Endothelial cell of umbilical vein (primary cell): Measurements from ENCODE around the gene RAB24. TPM values are rescaled to one million over a fixed set of nuclear protein-coding genes. Genes with fewer than 3 reads are reported as not detected.

ENCODE experiments used
- BruUV-seq: library from RNA; stranded (reverse); fragments of 400-500 nt; replicated peaks from 2 replicates; lab custom pipeline; 2021; lab: Mats Ljungman, UMichigan
- CTCF ChIA-PET: fragments of 300-600, 350-600 bp; sonication (Branson Sonifier 250); formaldehyde crosslinking; loops from one replicate; lab custom pipeline; 2021; ENCODE audit warnings: antibody characterized with exemption, inconsistent platforms; lab: Charles Lee
- POLR2A ChIA-PET: fragments of 300-600, 350-600 bp; sonication (Branson Sonifier 250); formaldehyde crosslinking; loops from one replicate; lab custom pipeline; 2021; ENCODE audit warnings: antibody characterized with exemption, inconsistent platforms; lab: Charles Lee
- DNase-seq: peaks from one replicate; pipeline ENCODE4 v3.0.0-alpha.2; 2011; ENCODE audit warnings: low read depth, low spot score
- FAIRE-seq: peaks from 2 replicates; lab custom pipeline; 2011; peaks lifted over from hg19 to GRCh38; lab: Jason Lieb, UNC
- H2AFZ ChIP-seq: 2 replicates; pipeline ENCODE4 v1.6.0; 2012; ENCODE audit warnings: low read depth, low read length, control low read depth, inconsistent platforms
- H3K27ac ChIP-seq: 2 replicates; pipeline ENCODE4 v1.5.1; 2011; ENCODE audit warnings: low read depth, mild to moderate bottlenecking, control low read depth, low read length, moderate library complexity; ENCODE audit not compliant: insufficient read depth
- H3K27me3 ChIP-seq, 2 experiments: 2 replicates each; pipeline versions ENCODE4 v1.6.0 to v1.6.1; 2011; ENCODE audit warnings: low read length in 2 of 2, mixed read lengths in 1 of 2; ENCODE audit not compliant: control insufficient read depth in 2 of 2, insufficient read depth in 2 of 2
- H3K36me3 ChIP-seq, 2 experiments: 2 replicates in 1 of 2; 3 replicates in 1 of 2; pipeline ENCODE4 v1.5.1; 2011; ENCODE audit warnings: low read length in 2 of 2, mild to moderate bottlenecking in 1 of 2, moderate library complexity in 1 of 2; ENCODE audit not compliant: control insufficient read depth in 2 of 2, insufficient read depth in 2 of 2; ENCODE audit errors: extremely low read depth in 1 of 2
- H3K4me1 ChIP-seq: 3 replicates; pipeline ENCODE4 v1.5.1; 2011; ENCODE audit warnings: mild to moderate bottlenecking, low read length; ENCODE audit not compliant: control insufficient read depth, insufficient read depth; ENCODE audit errors: extremely low read depth
- H3K4me2 ChIP-seq: 2 replicates; pipeline ENCODE4 v1.6.1; 2011; ENCODE audit warnings: low read length, control low read depth, mixed read lengths; ENCODE audit not compliant: insufficient read depth
- H3K4me3 ChIP-seq, 3 experiments: fragments of 200-600 bp in 1 of 3; sonication (generic), shearing (Covaris generic) in 1 of 3; replicated peaks in 1 of 3; 2 replicates each; pipeline ENCODE4 v1.5.1; 2011 to 2016; ENCODE audit warnings: control low read depth in 3 of 3, low read length in 3 of 3, mild to moderate bottlenecking in 2 of 3, inconsistent platforms in 1 of 3, low read depth in 1 of 3, moderate library complexity in 1 of 3; ENCODE audit not compliant: insufficient read depth in 1 of 3
- H3K79me2 ChIP-seq: 2 replicates; pipeline ENCODE4 v1.6.0; 2012; ENCODE audit warnings: low read length, inconsistent platforms; ENCODE audit not compliant: control insufficient read depth, insufficient read depth
- H3K9ac ChIP-seq: replicated peaks from 2 replicates; pipeline ENCODE3; 2011; ENCODE audit warnings: low read length, control low read depth; ENCODE audit not compliant: insufficient read depth; ENCODE audit errors: extremely low read depth
- H3K9me1 ChIP-seq: replicated peaks from 3 replicates; pipeline ENCODE4 v1.6.0; 2011; ENCODE audit warnings: mild to moderate bottlenecking, low read length; ENCODE audit not compliant: control insufficient read depth, insufficient read depth; ENCODE audit errors: extremely low read depth
- H3K9me3 ChIP-seq: replicated peaks from 2 replicates; pipeline ENCODE4 v1.5.1; 2012; ENCODE audit warnings: low read length, inconsistent platforms; ENCODE audit not compliant: control insufficient read depth, insufficient read depth
- H4K20me1 ChIP-seq: replicated peaks from 2 replicates; pipeline ENCODE3; 2011; ENCODE audit warnings: mild to moderate bottlenecking, low read length; ENCODE audit not compliant: control insufficient read depth, insufficient read depth; ENCODE audit errors: extremely low read depth
- EZH2 ChIP-seq: IDR thresholded peaks from 2 replicates; pipeline ENCODE4 v1.6.1; 2012; ENCODE audit warnings: borderline replicate concordance, low read depth, mild to moderate bottlenecking, moderate library complexity, low read length, inconsistent platforms; ENCODE audit not compliant: severe bottlenecking
- FOS ChIP-seq: IDR thresholded peaks from 2 replicates; pipeline ENCODE4 v1.6.1; 2011; ENCODE audit warnings: mild to moderate bottlenecking, low read length, moderate library complexity, borderline replicate concordance; ENCODE audit not compliant: insufficient read depth
- GATA2 ChIP-seq: IDR thresholded peaks from 2 replicates; pipeline ENCODE4 v1.7.0; 2011; ENCODE audit warnings: low read depth, mild to moderate bottlenecking, moderate library complexity, mixed read lengths, low read length; ENCODE audit not compliant: insufficient read length, insufficient read depth
- JUN ChIP-seq: IDR thresholded peaks from 2 replicates; pipeline ENCODE4 v1.6.1; 2011; ENCODE audit warnings: borderline replicate concordance, low read depth; ENCODE audit not compliant: insufficient read length, insufficient read depth
- MYC ChIP-seq: IDR thresholded peaks from one replicate; pipeline ENCODE4 v1.6.1; 2011; ENCODE audit warnings: mild to moderate bottlenecking, low read depth, low read length
- POLR2A ChIP-seq: IDR thresholded peaks from 2 replicates; pipeline ENCODE4 v1.6.1; 2012; ENCODE audit warnings: low read depth, mild to moderate bottlenecking, control low read depth, low read length
- POLR2AphosphoS5 ChIP-seq: IDR thresholded peaks from 2 replicates; pipeline ENCODE4 v1.6.1; 2012; ENCODE audit warnings: low read depth, mild to moderate bottlenecking, control low read depth, low read length, moderate library complexity; ENCODE audit not compliant: insufficient read depth
- dilution Hi-C: fragments of 300-500 bp; cut with MboI; formaldehyde crosslinking; loops from one replicate; pipeline ENCODE4 v1.15.0; 2019; ENCODE audit warnings: low sequenced_read_pairs; ENCODE audit not compliant: extremely low pct_ligation_motif_present
- intact Hi-C: fragments of 100-400 bp; cut with micrococcal nuclease; formaldehyde crosslinking; loops from one replicate; pipeline ENCODE4 v1.10.0; 2022
- polyA plus RNA-seq, 4 experiments: library from polyadenylated mRNA; depleted of rRNA in 3 of 4; stranded (reverse) in 3 of 4; unstranded in 1 of 4; fragments of >200 nt; gene quantifications; 2 replicates each; pipeline versions ENCODE4 v1.2.1 to v1.2.3, GENCODE V29; 2011 to 2012; ENCODE audit warnings: missing spikeins in 1 of 4
- total RNA-seq: library from RNA; stranded (reverse); gene quantifications from 2 replicates; pipeline ENCODE4 v1.2.3, GENCODE V29; 2021
- TF ChIP-seq, protein P1 (sequence below), 2 donors: IDR thresholded peaks; 1 replicate in 1 of 2; 2 replicates in 1 of 2; pipeline ENCODE4 v1.5.1; 2011; ENCODE audit warnings: low read length in 2 of 2, mild to moderate bottlenecking in 2 of 2, moderate library complexity in 2 of 2, control low read depth in 1 of 2, inconsistent platforms in 1 of 2, low read depth in 1 of 2; ENCODE audit not compliant: insufficient read depth in 1 of 2; ENCODE audit errors: extremely low read depth in 1 of 2
- TF ChIP-seq, protein P2 (sequence below): IDR thresholded peaks from 2 replicates; pipeline ENCODE4 v1.6.1; 2011; ENCODE audit not compliant: insufficient read depth, insufficient read length

Gene RAB24
- total and polyA plus RNA-seq, 2 donors (not counting 3 experiments of a cell fraction or from before 2014, with no cell fraction given): 20.7 to 44.0 TPM

DNA sequence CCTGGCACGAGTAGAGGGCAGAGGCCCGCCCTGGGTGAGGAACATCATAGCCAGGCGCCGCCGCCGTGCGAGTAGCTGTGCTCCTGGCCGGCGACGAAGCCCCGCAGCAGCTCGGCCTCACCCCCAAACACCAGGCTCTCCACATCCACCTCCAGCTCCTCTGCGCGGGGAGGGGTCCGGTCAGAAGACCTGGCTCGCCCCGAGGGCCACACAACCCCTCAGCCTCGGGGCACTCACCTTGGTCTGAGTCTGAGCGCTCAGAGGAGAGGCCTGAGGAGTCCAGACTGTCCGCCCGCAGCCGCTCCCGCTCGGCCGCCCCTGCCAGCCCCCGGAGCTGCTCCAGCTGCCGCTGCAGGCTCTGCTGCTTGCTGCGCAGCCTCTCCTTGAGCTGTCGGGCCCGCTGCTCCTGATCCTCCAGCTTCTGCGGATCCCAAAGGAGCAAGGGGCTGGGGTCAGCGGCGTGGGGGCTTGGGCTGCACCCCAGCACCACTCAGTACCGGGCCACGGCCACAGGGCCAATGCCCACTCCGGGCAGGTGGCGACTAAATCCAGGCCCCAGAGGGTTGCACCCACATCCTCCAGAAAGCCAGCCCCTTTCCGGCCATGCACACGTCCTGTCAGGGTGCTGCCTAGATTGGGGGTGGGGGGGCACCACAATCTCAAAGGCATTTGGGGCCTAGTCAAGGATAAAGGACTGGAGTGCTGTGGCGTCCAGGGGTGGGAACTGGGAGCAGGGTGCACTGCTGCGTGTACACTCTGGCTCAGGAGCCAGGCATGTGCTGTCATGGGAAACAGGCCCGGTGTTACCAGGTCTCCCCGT, 4.2 kb upstream of the RAB24 start:
- no peak for FAIRE-seq
- Histone ChIP-seq H3K79me2 (peaks cover 40% of the 10 kb centered on the region), H3K36me3 (peaks cover 0 to 13% of the 10 kb centered on the region in 2 experiments), H3K4me1 (peaks cover 30% of the 10 kb centered on the region), H3K4me2 (no peak overlapping the region), H4K20me1 (no peaks in the 10 kb centered on the region), H3K4me3 (no peak overlapping the region), H3K27me3 (no peaks in the 10 kb centered on the region), H3K9ac (no peak overlapping the region), H3K9me3 (no peaks in the 10 kb centered on the region), H3K9me1 (no peaks in the 10 kb centered on the region), H2AFZ (no peak overlapping the region), H3K27ac (no peak overlapping the region)
- ChIA-PET CTCF (interaction anchor here (0.9 to 3.4 kb wide), 7 partner anchors 12 to 194 kb away, joined by 3 to 45 read pairs (median 19); no protein-coding TSS in a partner anchor), POLR2A (no interaction called here)
- no TSS peak for BruUV-seq
- no peak for TF ChIP-seq POLR2A
- TF ChIP-seq, protein P1, sequence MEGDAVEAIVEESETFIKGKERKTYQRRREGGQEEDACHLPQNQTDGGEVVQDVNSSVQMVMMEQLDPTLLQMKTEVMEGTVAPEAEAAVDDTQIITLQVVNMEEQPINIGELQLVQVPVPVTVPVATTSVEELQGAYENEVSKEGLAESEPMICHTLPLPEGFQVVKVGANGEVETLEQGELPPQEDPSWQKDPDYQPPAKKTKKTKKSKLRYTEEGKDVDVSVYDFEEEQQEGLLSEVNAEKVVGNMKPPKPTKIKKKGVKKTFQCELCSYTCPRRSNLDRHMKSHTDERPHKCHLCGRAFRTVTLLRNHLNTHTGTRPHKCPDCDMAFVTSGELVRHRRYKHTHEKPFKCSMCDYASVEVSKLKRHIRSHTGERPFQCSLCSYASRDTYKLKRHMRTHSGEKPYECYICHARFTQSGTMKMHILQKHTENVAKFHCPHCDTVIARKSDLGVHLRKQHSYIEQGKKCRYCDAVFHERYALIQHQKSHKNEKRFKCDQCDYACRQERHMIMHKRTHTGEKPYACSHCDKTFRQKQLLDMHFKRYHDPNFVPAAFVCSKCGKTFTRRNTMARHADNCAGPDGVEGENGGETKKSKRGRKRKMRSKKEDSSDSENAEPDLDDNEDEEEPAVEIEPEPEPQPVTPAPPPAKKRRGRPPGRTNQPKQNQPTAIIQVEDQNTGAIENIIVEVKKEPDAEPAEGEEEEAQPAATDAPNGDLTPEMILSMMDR (IDR thresholded peaks at IDR 0.05; ENCODE audit: extremely low read depth in 1 of 2, insufficient read depth in 1 of 2, low read depth in 1 of 2, low read length in 2 of 2): no peak
- TF ChIP-seq, protein P2, sequence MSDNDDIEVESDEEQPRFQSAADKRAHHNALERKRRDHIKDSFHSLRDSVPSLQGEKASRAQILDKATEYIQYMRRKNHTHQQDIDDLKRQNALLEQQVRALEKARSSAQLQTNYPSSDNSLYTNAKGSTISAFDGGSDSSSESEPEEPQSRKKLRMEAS: no peak
- TF ChIP-seq EZH2: no peak
- TF ChIP-seq POLR2AphosphoS5: no peak
- TF ChIP-seq FOS: no peak
- TF ChIP-seq GATA2: no peak
- TF ChIP-seq MYC: no peak
- no peak for TF ChIP-seq JUN
- no peak for DNase-seq
- dilution Hi-C loops: no loop called here
- intact Hi-C loops: loop anchor here (2.0 kb wide), 2 partner anchors 147 to 193 kb away; no protein-coding TSS in a partner anchor
